Adipose tissue (tissue), 3 donors: Measurements from ENCODE around the gene SSNA1. TPM values are rescaled to one million over a fixed set of nuclear protein-coding genes. Genes with fewer than 3 reads are reported as not detected.

Experiments
- H3K27ac ChIP-seq: one replicate; pipeline ENCODE4 v1.5.1; 2013; ENCODE audit warnings: low read depth, low read length
- WGBS, 3 donors: extraction: QIAGEN DNeasy Blood & Tissue Kit; methylation state at CpG; one replicate each; pipeline ENCODE4 v1.1.7; 2013; 5-methylcytosine and 5-hydroxymethylcytosine counted together
- polyA plus RNA-seq, 3 donors: library from polyadenylated mRNA; stranded (reverse); fragments of 200-250 nt; gene quantifications; one replicate each; pipeline ENCODE4 v1.2.3, GENCODE V29; 2013
- donor health status: healthy with polysubstance abuse.
- donor health status: Bipolar disorder and iron deficiency.
- donor health status: healthy.

SSNA1 gene
- polyA plus RNA-seq, 3 donors = 70.9 to 103 (median 98.2) TPM

DNA sequence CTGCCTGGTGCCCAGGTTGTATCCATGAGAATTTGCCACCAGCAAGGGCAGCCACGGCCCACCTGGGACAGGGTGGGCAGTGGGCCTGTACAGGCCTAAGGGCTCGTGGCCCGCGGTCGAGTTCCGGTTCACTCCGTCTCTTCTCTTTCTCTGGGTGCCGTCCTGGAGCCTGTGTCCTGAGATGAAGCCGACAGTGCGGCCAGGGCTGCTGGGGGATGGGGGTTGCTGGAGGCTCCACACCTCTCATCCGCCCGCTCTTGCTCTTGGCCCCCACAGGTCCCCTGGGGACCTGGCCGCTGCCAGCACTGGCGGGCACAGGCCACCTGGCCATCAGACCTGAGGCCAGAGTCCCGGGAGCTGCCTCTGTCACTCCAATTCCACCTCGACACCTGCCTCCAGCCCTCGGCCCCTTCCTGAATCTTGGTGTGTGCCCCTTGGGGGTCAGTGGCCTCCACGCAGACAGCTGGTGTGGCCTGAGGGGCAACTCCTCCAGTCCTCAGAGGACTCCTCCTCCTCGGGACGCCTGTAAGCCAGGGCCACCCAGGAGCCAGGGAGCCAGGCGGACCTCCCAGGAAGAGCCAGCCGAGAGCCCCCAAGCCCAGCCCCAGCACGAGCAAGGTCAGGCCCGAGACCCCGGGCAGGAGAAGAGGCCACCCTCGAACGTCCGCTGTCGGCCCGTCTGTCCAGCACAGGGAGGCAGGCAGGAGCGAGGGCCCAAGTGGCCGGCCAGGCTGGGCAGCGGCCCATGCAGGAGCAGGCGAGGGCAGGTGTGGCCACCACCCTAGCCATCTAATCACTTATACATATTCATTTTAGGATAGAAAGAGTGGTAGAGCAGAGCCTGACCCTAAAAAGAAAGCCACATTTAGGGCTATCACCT is 23.9 kb upstream of the SSNA1 start:
- H3K27ac ChIP-seq = no peak overlapping the region
- 63 to 82% (median 67%) methylated on average over 34 of the region's 34 CpGs for WGBS, 3 donors

- 78 to 86% (median 84%) methylated on average over 27 to 32 of the region's 32 CpGs for WGBS, 3 donors
These were observed 23.1 kb upstream of the SSNA1 start for GRCh38 chr9:137165250-137165836.

GRCh38 chr9:137166380-137167229 is 21.9 kb upstream of the SSNA1 start:
- H3K27ac ChIP-seq = no peak overlapping the region
- WGBS, 3 donors = 66 to 74% (median 66%) methylated on average over 19 to 22 of the region's 22 CpGs

More at GRCh38 chr9:137165250-137165836, 23.1 kb upstream of the SSNA1 start:
- no peak overlapping the region for H3K27ac ChIP-seq

DNA sequence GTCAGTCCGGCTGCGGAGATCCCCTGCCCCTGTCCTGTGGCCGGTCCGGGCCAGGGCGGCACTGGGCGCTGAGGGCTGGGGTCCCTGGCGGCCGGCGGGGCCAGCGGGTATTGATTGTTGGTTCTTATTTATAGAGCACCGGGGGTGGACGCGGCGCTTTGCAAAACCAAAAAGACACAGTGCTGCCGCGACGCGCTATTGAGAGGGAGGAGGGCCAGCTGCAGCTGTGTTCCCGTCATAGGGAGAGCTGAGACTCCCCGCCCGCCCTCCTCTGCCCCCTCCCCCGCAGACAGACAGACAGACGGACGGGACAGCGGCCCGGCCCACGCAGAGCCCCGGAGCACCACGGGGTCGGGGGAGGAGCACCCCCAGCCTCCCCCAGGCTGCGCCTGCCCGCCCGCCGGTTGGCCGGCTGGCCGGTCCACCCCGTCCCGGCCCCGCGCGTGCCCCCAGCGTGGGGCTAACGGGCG is 21.2 kb upstream of the SSNA1 start:
- WGBS, 3 donors = 20 to 29% (median 25%) methylated on average over 27 to 44 of the region's 44 CpGs
- no peak overlapping the region for H3K27ac ChIP-seq

- H3K27ac ChIP-seq = no peak overlapping the region
- WGBS, 3 donors = 5 to 7% (median 6%) methylated on average over 46 to 57 of the region's 57 CpGs
These were observed 20.5 kb upstream of the SSNA1 start for GRCh38 chr9:137167747-137168572.

DNA sequence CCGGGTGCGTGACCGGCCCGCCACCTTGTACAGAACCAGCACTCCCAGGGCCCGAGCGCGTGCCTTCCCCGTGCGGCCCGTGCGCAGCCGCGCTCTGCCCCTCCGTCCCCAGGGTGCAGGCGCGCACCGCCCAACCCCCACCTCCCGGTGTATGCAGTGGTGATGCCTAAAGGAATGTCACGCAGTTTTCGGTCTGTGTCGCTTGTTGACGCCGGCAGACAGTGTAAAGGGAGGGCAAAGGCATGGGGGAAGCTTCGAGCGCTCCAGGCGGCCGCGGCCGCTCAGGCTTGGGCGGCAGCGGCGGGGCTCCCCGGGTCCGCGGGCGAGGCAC is 19.9 kb upstream of the SSNA1 start:
- H3K27ac ChIP-seq = no peak overlapping the region
- 1% methylated on average over 36 of the region's 36 CpGs for whole genome bisulfite sequencing, 3 donors

DNA sequence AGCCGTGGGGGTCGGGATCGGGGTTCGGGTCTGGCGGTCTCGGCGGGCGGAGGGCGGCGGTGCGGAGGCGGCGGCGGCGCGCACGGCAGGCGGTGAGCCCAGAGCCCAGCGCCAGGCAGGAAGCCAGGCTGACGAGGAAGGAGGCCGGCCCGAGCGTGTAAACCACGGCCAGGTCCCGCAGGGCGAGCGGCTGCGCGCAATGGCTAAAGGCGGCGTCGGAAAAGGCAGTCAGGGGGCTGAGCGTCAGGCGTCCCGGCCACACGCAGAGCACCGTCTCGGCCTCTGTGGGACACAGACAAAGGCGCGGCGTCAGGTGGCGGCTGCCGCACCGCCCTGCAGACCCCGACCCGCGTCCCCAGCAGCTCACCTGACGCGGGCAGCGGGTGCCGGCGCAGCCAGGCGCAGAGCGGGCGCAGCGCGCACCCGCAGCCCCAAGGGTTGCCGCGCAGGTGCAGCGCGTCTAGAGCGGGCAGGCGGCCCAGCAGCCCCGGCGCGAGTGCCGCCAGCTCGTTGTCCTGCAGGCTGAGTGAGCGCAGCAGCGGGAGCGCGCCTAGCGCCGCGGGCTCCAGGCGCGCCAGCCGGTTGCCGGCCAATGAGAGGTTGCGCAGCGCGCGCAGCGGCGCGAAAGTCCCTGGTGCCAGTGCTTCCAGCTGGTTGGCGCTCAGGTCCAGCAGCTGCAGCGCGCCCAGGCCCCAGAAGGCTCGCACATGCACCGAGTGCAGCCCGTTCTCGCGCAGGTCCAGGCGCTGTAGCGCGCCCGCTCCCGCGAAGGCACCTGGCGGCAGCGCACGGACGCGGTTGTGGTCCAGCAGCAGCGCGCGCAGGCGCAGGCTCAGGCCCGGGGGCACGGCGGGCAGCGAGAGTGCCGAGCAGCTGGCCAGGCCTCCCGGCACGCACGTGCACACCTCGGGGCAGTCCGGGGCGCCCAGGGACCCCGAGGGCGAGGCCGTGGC is 19.3 kb upstream of the SSNA1 start:
- 0 to 1% (median 1%) methylated on average over 102 to 124 of the region's 124 CpGs for WGBS, 3 donors
- H3K27ac ChIP-seq = no peak overlapping the region

- no peak within 1 kb of the TSS for H3K27ac ChIP-seq
- WGBS, 3 donors = 6 to 16% (median 13%) methylated on average over 34 to 41 of the region's 41 CpGs
These were observed 18.5 kb upstream of the SSNA1 start, which contains the start of gene LRRC26 for GRCh38 chr9:137169896-137170358. Gene LRRC26, minus strand, starts transcription at chr9:137170051. Its CDS starts 108 bp downstream, at chr9:137169943.

DNA sequence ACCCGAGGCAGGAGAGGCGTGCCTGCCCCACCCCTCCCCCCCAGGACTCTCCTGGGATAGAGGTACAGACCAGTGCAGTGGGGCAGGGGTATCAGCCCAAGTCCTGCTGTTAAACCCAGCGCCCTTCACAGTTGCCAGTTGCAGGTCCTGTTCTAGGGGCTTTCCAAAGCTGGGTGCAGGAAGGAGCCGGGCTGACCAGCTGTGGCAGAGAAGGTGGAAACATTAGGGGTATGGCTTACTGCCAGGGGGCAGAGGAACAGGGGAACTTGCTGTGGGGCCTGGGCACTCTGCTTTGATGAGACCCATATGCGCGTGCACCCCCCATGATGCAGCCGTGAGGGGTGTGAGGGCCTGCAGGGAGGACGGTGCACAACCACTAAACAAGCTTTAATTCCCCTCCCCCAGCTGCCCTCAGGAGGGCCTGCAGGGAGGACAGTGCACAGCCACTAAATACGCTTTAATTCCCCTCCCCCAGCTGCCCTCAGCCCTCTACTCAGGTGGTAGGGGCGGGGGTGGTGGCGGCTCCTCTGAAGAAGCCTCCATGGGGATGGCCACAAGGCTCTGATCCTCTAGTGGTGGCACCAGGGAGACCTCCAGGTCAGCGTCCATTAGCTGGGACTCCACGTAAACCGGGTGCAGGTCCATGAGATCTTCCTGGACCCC is 17.9 kb upstream of the SSNA1 start:
- H3K27ac ChIP-seq = no peak overlapping the region
- WGBS, 3 donors = 47 to 74% (median 52%) methylated on average over 14 of the region's 14 CpGs

GRCh38 chr9:137171149-137171900 is 17.2 kb upstream of the SSNA1 start:
- 80 to 84% (median 80%) methylated on average over 21 to 22 of the region's 22 CpGs for WGBS, 3 donors

GRCh38 chr9:137172901-137173795 is 15.3 kb upstream of the SSNA1 start:
- 46 to 64% (median 56%) methylated on average over 20 to 21 of the region's 21 CpGs for WGBS, 3 donors
- H3K27ac ChIP-seq = no peak overlapping the region

More at GRCh38 chr9:137171149-137171900, 17.2 kb upstream of the SSNA1 start:
- H3K27ac ChIP-seq = no peak overlapping the region

DNA sequence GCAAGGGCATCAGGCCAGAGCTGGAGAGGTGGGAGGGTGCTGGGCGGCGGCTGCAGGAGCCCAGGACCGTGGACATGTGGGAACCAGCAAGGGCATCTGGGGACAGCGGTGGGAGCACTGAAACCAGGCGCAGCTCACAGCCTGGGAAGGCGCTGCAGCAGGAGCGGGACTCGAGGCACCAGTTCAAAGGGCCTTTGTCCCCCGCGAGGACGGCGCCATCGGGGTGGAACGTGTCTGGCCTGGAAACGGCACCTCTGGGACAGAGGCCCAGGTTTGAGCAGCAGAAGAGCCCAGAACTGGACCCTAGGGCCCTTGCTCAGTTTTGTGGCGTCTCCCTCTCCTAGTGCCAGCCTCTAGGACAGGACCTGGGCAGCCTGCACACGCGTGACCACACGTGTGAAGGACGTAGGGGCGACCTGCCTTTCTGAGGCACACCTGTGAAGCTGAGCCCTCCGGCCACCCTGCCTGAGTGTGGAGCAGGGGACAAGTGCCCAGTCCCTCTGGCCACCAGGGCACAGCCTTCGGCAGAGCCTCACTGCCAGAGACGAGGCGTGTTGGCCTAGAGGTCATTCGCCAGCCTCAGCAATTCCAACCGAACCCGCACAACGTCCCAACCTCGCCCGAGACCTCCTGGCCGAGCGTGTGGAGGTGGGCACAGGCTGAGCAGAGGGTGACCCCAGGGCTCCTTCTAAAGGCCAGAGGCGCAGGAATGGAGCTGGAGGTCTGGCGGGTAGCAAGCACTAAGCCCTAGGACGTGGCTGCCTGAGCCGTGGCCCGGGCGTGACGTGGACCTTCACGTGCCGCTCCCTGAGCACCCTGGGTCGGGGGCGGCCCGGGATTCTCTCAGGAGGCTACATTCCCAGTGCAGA is 14.4 kb upstream of the SSNA1 start:
- WGBS, 3 donors = 74 to 89% (median 83%) methylated on average over 45 of the region's 45 CpGs
- no peak overlapping the region for H3K27ac ChIP-seq

DNA sequence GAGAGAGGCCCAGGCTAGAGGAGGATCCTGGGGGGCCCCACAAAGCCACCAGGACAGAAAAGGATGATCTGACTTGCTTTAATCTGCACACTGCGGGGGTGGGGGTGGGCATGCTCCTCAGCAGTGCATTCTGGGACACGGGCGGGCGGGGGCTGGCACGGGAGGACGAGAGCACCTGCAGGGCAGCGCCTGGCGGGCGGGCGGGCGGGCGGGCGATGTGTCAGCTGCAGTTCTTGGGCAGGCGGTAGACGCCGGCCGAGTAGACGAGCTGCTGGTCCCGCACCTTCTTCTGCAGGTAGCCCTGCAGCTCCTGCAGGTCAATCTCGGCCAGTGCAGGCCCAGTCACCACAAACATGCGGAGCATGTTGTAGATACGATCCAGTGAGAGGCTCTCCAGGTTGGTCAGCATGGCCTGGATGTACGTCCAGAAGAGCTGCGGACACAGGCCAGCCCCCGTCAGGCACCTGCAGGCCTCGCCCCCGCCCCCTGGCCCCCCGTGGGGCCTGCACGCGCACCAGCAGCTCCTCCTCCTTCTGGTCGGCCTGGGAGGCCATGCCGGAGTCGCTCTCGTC is 13.7 kb upstream of the SSNA1 start:
- H3K27ac ChIP-seq = no peak overlapping the region
- WGBS, 3 donors = 48 to 57% (median 50%) methylated on average over 24 to 34 of the region's 34 CpGs
